Sigmoid colon (tissue), 4 donors: ENCODE measurements around the gene PARP11.

Experiments used
- POLR2A ChIP-seq, 2 donors: fragments of 450-650 bp; IDR thresholded peaks; one replicate each; pipeline ENCODE4 v1.6.1; 2016; ENCODE audit warnings: antibody characterized with exemption in 2 of 2, mild to moderate bottlenecking in 2 of 2, moderate library complexity in 2 of 2
- POLR2AphosphoS5 ChIP-seq, 4 donors: sonication (generic); formaldehyde crosslinking; IDR thresholded peaks; one replicate each; pipeline ENCODE4 v1.6.1; 2017; ENCODE audit warnings: antibody characterized with exemption in 4 of 4
- TF ChIP-seq, protein P1 (sequence below), 4 experiments: fragments of 450-650 bp in 3 of 4; fragments of 200-600 bp in 1 of 4; IDR thresholded peaks; one replicate each; pipeline ENCODE4 v1.5.1; 2016 to 2019; ENCODE audit warnings: antibody characterized with exemption in 4 of 4, mild to moderate bottlenecking in 3 of 4, moderate library complexity in 2 of 4

DNA sequence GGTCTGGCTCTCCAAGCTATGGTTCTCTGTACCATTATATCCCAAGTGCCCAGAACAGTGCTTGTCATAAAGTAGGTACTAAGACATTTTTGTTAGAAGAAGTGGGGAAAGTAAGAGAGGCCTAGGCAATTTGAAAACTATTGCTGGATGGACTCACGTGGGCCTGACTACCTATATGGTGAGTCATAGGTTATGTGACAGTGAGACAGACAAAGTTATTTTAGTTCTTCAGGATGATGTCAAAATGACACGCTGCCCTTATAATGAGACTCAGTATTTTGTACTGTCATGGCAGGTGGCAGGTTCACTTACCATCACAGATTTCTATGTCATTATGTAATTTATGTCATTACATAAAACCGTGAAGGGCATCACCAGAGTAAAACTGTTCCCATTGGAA is 53.1 kb downstream of the PARP11 start:
- TF ChIP-seq, protein P1, sequence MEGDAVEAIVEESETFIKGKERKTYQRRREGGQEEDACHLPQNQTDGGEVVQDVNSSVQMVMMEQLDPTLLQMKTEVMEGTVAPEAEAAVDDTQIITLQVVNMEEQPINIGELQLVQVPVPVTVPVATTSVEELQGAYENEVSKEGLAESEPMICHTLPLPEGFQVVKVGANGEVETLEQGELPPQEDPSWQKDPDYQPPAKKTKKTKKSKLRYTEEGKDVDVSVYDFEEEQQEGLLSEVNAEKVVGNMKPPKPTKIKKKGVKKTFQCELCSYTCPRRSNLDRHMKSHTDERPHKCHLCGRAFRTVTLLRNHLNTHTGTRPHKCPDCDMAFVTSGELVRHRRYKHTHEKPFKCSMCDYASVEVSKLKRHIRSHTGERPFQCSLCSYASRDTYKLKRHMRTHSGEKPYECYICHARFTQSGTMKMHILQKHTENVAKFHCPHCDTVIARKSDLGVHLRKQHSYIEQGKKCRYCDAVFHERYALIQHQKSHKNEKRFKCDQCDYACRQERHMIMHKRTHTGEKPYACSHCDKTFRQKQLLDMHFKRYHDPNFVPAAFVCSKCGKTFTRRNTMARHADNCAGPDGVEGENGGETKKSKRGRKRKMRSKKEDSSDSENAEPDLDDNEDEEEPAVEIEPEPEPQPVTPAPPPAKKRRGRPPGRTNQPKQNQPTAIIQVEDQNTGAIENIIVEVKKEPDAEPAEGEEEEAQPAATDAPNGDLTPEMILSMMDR (IDR thresholded peaks at IDR 0.05) = no peak
- peak in 1 of 4 donors; percentile 6 for TF ChIP-seq POLR2AphosphoS5 (IDR thresholded peaks at IDR 0.05)
- TF ChIP-seq POLR2A (IDR thresholded peaks at IDR 0.05) = no peak
